WTC11 (cell line): Measurements from ENCODE around the gene YY2. TPM values are rescaled to one million over a fixed set of nuclear protein-coding genes. Genes with fewer than 3 reads are reported as not detected.
A peak's percentile ranks its signal among the peaks of the same experiment; 100 is the strongest.

Source experiments
- ATAC-seq: fragments of 200-7000 bp; cut with Tn5 transposase; 2 replicates; pipeline ENCODE4 v1.10.0; 2021; ENCODE audit warnings: mild to moderate bottlenecking, moderate library complexity
- CTCF ChIA-PET: fragments of 300-600 bp; sonication (Branson Sonifier 250); formaldehyde crosslinking; loops from one replicate; lab custom pipeline; 2021; ENCODE audit warnings: antibody characterized with exemption; lab: Charles Lee
- POLR2A ChIA-PET: fragments of 350-600 bp; sonication (Branson Sonifier 250); formaldehyde crosslinking; loops from one replicate; lab custom pipeline; 2021; ENCODE audit warnings: antibody characterized with exemption; lab: Charles Lee
- DNase-seq: peaks from one replicate; pipeline ENCODE4 v3.0.0; 2021; ENCODE audit warnings: low spot score
- H3K27ac Mint-ChIP-seq: 2 replicates; pipeline ENCODE4 v1.8.0; 2021; ENCODE audit warnings: mixed read lengths
- H3K27me3 Mint-ChIP-seq: 2 replicates; pipeline ENCODE4 v1.8.0; 2021; ENCODE audit warnings: low read depth, mild to moderate bottlenecking, moderate library complexity, mixed read lengths
- H3K36me3 Mint-ChIP-seq: 2 replicates; pipeline ENCODE4 v1.8.0; 2021; ENCODE audit warnings: mixed read lengths
- H3K4me1 Mint-ChIP-seq: 2 replicates; pipeline ENCODE4 v1.8.0; 2022; ENCODE audit warnings: mixed read lengths
- H3K4me3 Mint-ChIP-seq: 2 replicates; pipeline ENCODE4 v1.8.0; 2021; ENCODE audit warnings: mild to moderate bottlenecking, moderate library complexity, mixed read lengths
- H3K9me3 Mint-ChIP-seq: 2 replicates; pipeline ENCODE4 v1.8.0; 2021; ENCODE audit warnings: mixed read lengths
- ARID4B ChIP-seq: sonication (generic); formaldehyde crosslinking; IDR thresholded peaks from 2 replicates; pipeline ENCODE4 v1.8.0; 2023; ENCODE audit warnings: missing genetic modification reagents, mild to moderate bottlenecking, borderline replicate concordance
- E2F5 ChIP-seq: sonication (generic); formaldehyde crosslinking; IDR thresholded peaks from 2 replicates; pipeline ENCODE4 v1.8.1; 2022; ENCODE audit warnings: mild to moderate bottlenecking, moderate library complexity, missing genetic modification reagents
- ERG ChIP-seq: fragments of 250-450 bp; sonication (Bioruptor Pico); IDR thresholded peaks from 2 replicates; pipeline ENCODE4 v1.8.0; 2021; ENCODE audit warnings: mild to moderate bottlenecking
- ESRRA ChIP-seq: sonication (generic); formaldehyde crosslinking; IDR thresholded peaks from 2 replicates; pipeline ENCODE4 v1.8.1; 2022; ENCODE audit warnings: mild to moderate bottlenecking, missing genetic modification reagents, borderline replicate concordance
- FOXP4 ChIP-seq: sonication (generic); formaldehyde crosslinking; IDR thresholded peaks from 2 replicates; pipeline ENCODE4 v1.8.0; 2022; ENCODE audit warnings: mild to moderate bottlenecking, missing genetic modification reagents
- GTF2I ChIP-seq: fragments of 250-450 bp; sonication (Bioruptor Pico); conservative IDR thresholded peaks from 2 replicates; pipeline ENCODE4 v1.4.0; 2021; ENCODE audit warnings: mild to moderate bottlenecking
- KAT7 ChIP-seq: sonication (generic); formaldehyde crosslinking; IDR thresholded peaks from 2 replicates; pipeline ENCODE4 v1.8.1; 2023; ENCODE audit warnings: missing genetic modification reagents, mild to moderate bottlenecking, borderline replicate concordance
- PREB ChIP-seq: sonication (generic); formaldehyde crosslinking; IDR thresholded peaks from 2 replicates; pipeline ENCODE4 v1.8.1; 2022; ENCODE audit warnings: mild to moderate bottlenecking, missing genetic modification reagents, moderate library complexity, borderline replicate concordance
- ZSCAN18 ChIP-seq: fragments of 250-450 bp; sonication (Bioruptor Pico); IDR thresholded peaks from 2 replicates; pipeline ENCODE4 v2.1.2; 2022; ENCODE audit warnings: mild to moderate bottlenecking, moderate library complexity
- total RNA-seq: library from RNA; stranded (reverse); gene quantifications from 3 replicates; pipeline ENCODE4 v1.2.3, GENCODE V29; 2021

Gene YY2
- total RNA-seq, 1 experiment from 2014 or later = 1.4 TPM

- no peak for TF ChIP-seq PREB (CRISPR knock-in tag)
- no peak for TF ChIP-seq ERG (CRISPR knock-in tag)
These were observed 27.5 kb downstream of the YY2 start (continued) for GRCh38 chrX:21883258-21883657.

- no peak for TF ChIP-seq FOXP4 (CRISPR knock-in tag)
- POLR2A ChIA-PET = no interaction called here
- no peak for ATAC-seq
- Mint-ChIP-seq H3K27me3 (no peaks in the 10 kb centered on the region), H3K36me3 (peaks cover 6% of the 10 kb centered on the region), H3K27ac (no peak overlapping the region), H3K4me3 (no peak overlapping the region), H3K4me1 (peaks cover 5% of the 10 kb centered on the region; the same call in 1 of the 2 replicates), H3K9me3 (no peaks in the 10 kb centered on the region)
- no peak for DNase-seq
- CTCF ChIA-PET = no interaction called here
These were observed 29.8 kb downstream of the YY2 start for GRCh38 chrX:21885568-21885967.

- ChIA-PET POLR2A (interaction anchor here (0.6 kb wide), 1 partner anchor 79 kb away, joined by 4 read pairs; no protein-coding TSS in a partner anchor), CTCF (interaction anchor here (0.6 kb wide), 1 partner anchor 8 kb away, joined by 3 read pairs; no protein-coding TSS in a partner anchor)
- H3K4me1 Mint-ChIP-seq = peaks cover 24% of the 10 kb centered on the region
- no peaks in the 10 kb centered on the region for H3K36me3 Mint-ChIP-seq
- peak overlapping the region; percentile 85 for H3K27ac Mint-ChIP-seq
- H3K27me3 Mint-ChIP-seq = no peaks in the 10 kb centered on the region
- H3K4me3 Mint-ChIP-seq = no peak overlapping the region
- DNase-seq (no peak), ATAC-seq (peak; percentile 89)
- TF ChIP-seq ZSCAN18 (CRISPR knock-in tag) (no peak), KAT7 (no peak), ARID4B (CRISPR knock-in tag) (no peak), ERG (CRISPR knock-in tag) (no peak), GTF2I (no peak), E2F5 (no peak), ESRRA (no peak)
- peaks cover 5% of the 10 kb centered on the region; the same call in 1 of the 2 replicates for H3K9me3 Mint-ChIP-seq
These were observed 49.5 kb downstream of the YY2 start for GRCh38 chrX:21905313-21905712.
